WI38 (cell line): ENCODE data around the gene FOXA3.

Experiments
- H3K4me3 ChIP-seq: 2 replicates; pipeline ENCODE4 v1.5.1; 2011; ENCODE audit warnings: low read depth, mild to moderate bottlenecking, control low read depth, low read length
- CTCF ChIP-seq: IDR thresholded peaks from 2 replicates; pipeline ENCODE4 v1.5.1; 2012; ENCODE audit warnings: low read depth, mild to moderate bottlenecking, control low read depth, low read length

The FOXA3 gene

GRCh38 chr19:45899253-45899652, 35.1 kb downstream of the FOXA3 start:
- TF ChIP-seq CTCF = no peak
- H3K4me3 ChIP-seq = no peak overlapping the region

GRCh38 chr19:45899919-45900589, 35.9 kb downstream of the FOXA3 start:
- TF ChIP-seq CTCF = no peak
- H3K4me3 ChIP-seq = no peak overlapping the region

- no peak for TF ChIP-seq CTCF
- H3K4me3 ChIP-seq = peak overlapping the region; percentile 71
Observed at GRCh38 chr19:45900738-45901431, 36.8 kb downstream of the FOXA3 start.

- no peak for TF ChIP-seq CTCF
Observed at GRCh38 chr19:45901432-45901911, 37.3 kb downstream of the FOXA3 start.

GRCh38 chr19:45901912-45902650, 38.0 kb downstream of the FOXA3 start, which contains the start of gene MYPOP:
MYPOP (minus strand) TSS chr19:45902613; CDS start chr19:45901773, 840 bp downstream.
- peak within 1 kb of the TSS; percentile 71 for H3K4me3 ChIP-seq
- no peak for TF ChIP-seq CTCF

More at GRCh38 chr19:45901432-45901911, 37.3 kb downstream of the FOXA3 start:
- H3K4me3 ChIP-seq = peak overlapping the region; percentile 71

- peak overlapping the region; percentile 71 for H3K4me3 ChIP-seq
- TF ChIP-seq CTCF = no peak
Observed at GRCh38 chr19:45902651-45903625, 38.8 kb downstream of the FOXA3 start.
